DOHH2 (cell line): Measurements from ENCODE around the gene ZNF136.

ENCODE experiments used
- H3F3A ChIP-seq: fragments of 200-600 bp; sonication (generic), shearing (Covaris generic); 2 replicates; pipeline ENCODE4 v1.6.0; 2016; ENCODE audit warnings: antibody characterized with exemption, mild to moderate bottlenecking; ENCODE audit not compliant: control insufficient read depth, insufficient read depth
- H3K27ac ChIP-seq: fragments of 200-600 bp; sonication (generic); 2 replicates; pipeline ENCODE4 v1.5.1; 2014; ENCODE audit warnings: low read depth, mild to moderate bottlenecking, low read length, moderate library complexity
- H3K27me3 ChIP-seq: fragments of 200-600 bp; sonication (generic); 2 replicates; pipeline ENCODE4 v1.6.1; 2014; ENCODE audit warnings: mild to moderate bottlenecking, low read length, mixed read lengths; ENCODE audit not compliant: control insufficient read depth
- H3K36me3 ChIP-seq: fragments of 200-600 bp; sonication (generic); 2 replicates; pipeline ENCODE4 v1.6.1; 2014; ENCODE audit warnings: mild to moderate bottlenecking, low read length, moderate library complexity, mixed read lengths; ENCODE audit not compliant: control insufficient read depth
- H3K4me1 ChIP-seq: fragments of 200-600 bp; sonication (generic); 2 replicates; pipeline ENCODE4 v1.6.1; 2014; ENCODE audit warnings: mild to moderate bottlenecking, low read length, mixed read lengths; ENCODE audit not compliant: control insufficient read depth
- H3K4me2 ChIP-seq: fragments of 200-600 bp; sonication (generic); 2 replicates; pipeline ENCODE4 v1.6.0; 2014; ENCODE audit warnings: mild to moderate bottlenecking, low read length, moderate library complexity
- H3K4me3 ChIP-seq: fragments of 200-600 bp; sonication (generic); 2 replicates; pipeline ENCODE4 v1.5.1; 2014; ENCODE audit warnings: mild to moderate bottlenecking, low read length, mixed read lengths
- H3K79me2 ChIP-seq: fragments of 200-600 bp; sonication (generic); 2 replicates; pipeline ENCODE4 v1.6.1; 2014; ENCODE audit warnings: mild to moderate bottlenecking, low read length, mixed read lengths; ENCODE audit not compliant: control insufficient read depth
- H3K9me2 ChIP-seq: fragments of 200-600 bp; sonication (generic); replicated peaks from 2 replicates; pipeline ENCODE4 v1.6.1; 2014; ENCODE audit warnings: mild to moderate bottlenecking, low read length, mixed read lengths; ENCODE audit not compliant: control insufficient read depth
- H3K9me3 ChIP-seq: fragments of 200-600 bp; sonication (generic); 2 replicates; pipeline ENCODE4 v1.6.1; 2014; ENCODE audit warnings: antibody characterized with exemption, low read length, mixed read lengths; ENCODE audit not compliant: control insufficient read depth, insufficient read depth
- H4K20me1 ChIP-seq: fragments of 200-600 bp; sonication (generic); 2 replicates; pipeline ENCODE4 v1.6.0; 2014; ENCODE audit warnings: low read depth, mild to moderate bottlenecking, antibody characterized with exemption, low read length, moderate library complexity; ENCODE audit not compliant: control insufficient read depth, insufficient read depth
- EZH2phosphoT487 ChIP-seq: fragments of 200-600 bp; sonication (generic); IDR thresholded peaks from 2 replicates; pipeline ENCODE4 v1.6.1; 2017; ENCODE audit warnings: borderline replicate concordance, mild to moderate bottlenecking, antibody characterized with exemption, low read length, moderate library complexity, mixed read lengths
- TF ChIP-seq, protein P1 (sequence below): fragments of 200-600 bp; sonication (generic); IDR thresholded peaks from one replicate; pipeline ENCODE4 v1.5.1; 2014; ENCODE audit warnings: antibody characterized with exemption, mild to moderate bottlenecking, low read depth, low read length; ENCODE audit not compliant: poor library complexity, severe bottlenecking

Gene ZNF136

DNA sequence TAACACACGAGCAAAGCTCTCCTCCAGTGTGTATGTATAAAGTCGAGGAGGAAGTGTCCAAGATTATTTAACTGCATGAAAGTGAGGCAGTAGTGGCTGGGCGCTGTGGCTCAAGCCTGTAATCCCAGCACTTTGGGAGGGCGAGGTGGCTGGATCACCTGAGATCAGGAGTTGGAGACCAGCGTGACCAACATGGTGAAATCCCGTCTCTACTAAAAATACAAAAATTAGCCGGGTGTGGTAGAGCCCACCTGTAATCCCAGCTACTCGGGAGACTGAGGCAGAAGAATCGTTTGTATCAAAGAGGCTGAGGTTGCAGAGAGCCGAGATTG is 21.5 kb upstream of the ZNF136 start:
- H3K4me2 ChIP-seq, result peak overlapping the region; percentile 95
- TF ChIP-seq, protein P1, sequence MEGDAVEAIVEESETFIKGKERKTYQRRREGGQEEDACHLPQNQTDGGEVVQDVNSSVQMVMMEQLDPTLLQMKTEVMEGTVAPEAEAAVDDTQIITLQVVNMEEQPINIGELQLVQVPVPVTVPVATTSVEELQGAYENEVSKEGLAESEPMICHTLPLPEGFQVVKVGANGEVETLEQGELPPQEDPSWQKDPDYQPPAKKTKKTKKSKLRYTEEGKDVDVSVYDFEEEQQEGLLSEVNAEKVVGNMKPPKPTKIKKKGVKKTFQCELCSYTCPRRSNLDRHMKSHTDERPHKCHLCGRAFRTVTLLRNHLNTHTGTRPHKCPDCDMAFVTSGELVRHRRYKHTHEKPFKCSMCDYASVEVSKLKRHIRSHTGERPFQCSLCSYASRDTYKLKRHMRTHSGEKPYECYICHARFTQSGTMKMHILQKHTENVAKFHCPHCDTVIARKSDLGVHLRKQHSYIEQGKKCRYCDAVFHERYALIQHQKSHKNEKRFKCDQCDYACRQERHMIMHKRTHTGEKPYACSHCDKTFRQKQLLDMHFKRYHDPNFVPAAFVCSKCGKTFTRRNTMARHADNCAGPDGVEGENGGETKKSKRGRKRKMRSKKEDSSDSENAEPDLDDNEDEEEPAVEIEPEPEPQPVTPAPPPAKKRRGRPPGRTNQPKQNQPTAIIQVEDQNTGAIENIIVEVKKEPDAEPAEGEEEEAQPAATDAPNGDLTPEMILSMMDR, result no peak
- TF ChIP-seq EZH2phosphoT487, result no peak
- H3K27me3 ChIP-seq, result no peaks in the 10 kb centered on the region
- H3K4me1 ChIP-seq, result peaks cover 21% of the 10 kb centered on the region
- H3K36me3 ChIP-seq, result no peaks in the 10 kb centered on the region
- no peaks in the 10 kb centered on the region for H3F3A ChIP-seq
- no peaks in the 10 kb centered on the region for H4K20me1 ChIP-seq
- no peaks in the 10 kb centered on the region for H3K9me2 ChIP-seq
- peaks cover 20% of the 10 kb centered on the region for H3K79me2 ChIP-seq
- no peak overlapping the region for H3K27ac ChIP-seq
- peak overlapping the region; percentile 92 for H3K4me3 ChIP-seq
- H3K9me3 ChIP-seq, result no peaks in the 10 kb centered on the region

DNA sequence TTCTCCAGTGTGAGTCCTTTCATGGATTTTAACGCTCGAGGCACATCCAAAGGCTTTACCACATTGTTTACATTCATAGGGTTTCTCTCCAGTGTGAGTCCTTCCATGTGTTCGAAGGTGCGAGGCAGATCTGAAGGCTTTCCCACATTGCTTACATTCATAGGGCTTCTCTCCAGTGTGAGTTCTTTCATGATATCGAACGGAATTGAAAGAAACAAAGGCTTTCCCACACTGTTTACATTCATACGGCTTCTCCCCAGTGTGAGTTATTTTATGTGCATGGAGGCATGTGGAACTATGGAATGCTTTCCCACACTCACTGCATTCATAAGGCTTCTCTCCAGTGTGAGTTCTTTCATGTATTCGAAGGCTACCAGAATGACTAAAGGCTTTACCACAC is 17.5 kb upstream of the ZNF136 start:
- Histone ChIP-seq H3K4me3 (no peak overlapping the region), H3K27ac (no peak overlapping the region), H3K4me2 (no peak overlapping the region), H3K27me3 (no peaks in the 10 kb centered on the region), H3K4me1 (peaks cover 12% of the 10 kb centered on the region), H3F3A (no peaks in the 10 kb centered on the region), H4K20me1 (no peaks in the 10 kb centered on the region), H3K9me2 (no peaks in the 10 kb centered on the region), H3K79me2 (no peaks in the 10 kb centered on the region), H3K9me3 (no peaks in the 10 kb centered on the region), H3K36me3 (no peaks in the 10 kb centered on the region)
- no peak for TF ChIP-seq EZH2phosphoT487
- TF ChIP-seq, protein P1, result no peak

DNA sequence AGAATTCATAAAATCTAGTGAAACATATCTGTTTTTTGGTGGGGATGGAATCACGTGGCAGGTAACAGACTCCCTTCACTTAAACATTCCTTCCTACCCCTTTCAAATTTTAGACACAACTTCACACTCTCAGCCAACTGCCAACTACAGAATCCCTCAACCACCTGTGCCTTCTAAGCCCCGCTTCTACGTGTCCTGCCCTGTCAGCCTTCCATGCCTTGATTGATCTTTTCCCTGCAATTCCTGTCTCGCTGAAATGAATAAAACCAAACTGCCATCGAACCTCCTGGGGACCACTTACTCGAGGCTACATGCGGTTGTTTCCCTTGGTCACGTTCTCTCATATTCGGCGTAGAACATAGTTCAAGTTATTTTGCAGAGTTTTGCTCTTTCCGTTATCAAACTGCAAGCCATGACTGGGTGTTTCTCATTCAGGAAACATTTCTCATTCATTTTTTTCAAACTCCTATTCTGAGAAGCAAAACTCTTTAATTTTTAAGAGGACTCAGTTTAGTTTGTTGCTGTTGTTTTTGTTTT is 7.5 kb upstream of the ZNF136 start:
- Histone ChIP-seq H3K36me3 (no peaks in the 10 kb centered on the region), H3K4me2 (peak overlapping the region; percentile 66), H3K9me3 (peaks cover 20% of the 10 kb centered on the region), H4K20me1 (no peaks in the 10 kb centered on the region), H3K9me2 (no peaks in the 10 kb centered on the region), H3K4me1 (peaks cover 10% of the 10 kb centered on the region; the same call in 1 of the 2 replicates), H3K27ac (no peak overlapping the region), H3K79me2 (no peaks in the 10 kb centered on the region), H3K27me3 (peaks cover 19% of the 10 kb centered on the region), H3K4me3 (peak overlapping the region; percentile 76), H3F3A (no peaks in the 10 kb centered on the region)
- no peak for TF ChIP-seq EZH2phosphoT487
- TF ChIP-seq, protein P1, result no peak
